ENCODE measurements around the gene TREX2. TPM values are rescaled to one million over a fixed set of nuclear protein-coding genes. Genes with fewer than 3 reads are reported as not detected.

The TREX2 gene
- total RNA-seq, 1 donor from 2014 or later, result not detected

DNA sequence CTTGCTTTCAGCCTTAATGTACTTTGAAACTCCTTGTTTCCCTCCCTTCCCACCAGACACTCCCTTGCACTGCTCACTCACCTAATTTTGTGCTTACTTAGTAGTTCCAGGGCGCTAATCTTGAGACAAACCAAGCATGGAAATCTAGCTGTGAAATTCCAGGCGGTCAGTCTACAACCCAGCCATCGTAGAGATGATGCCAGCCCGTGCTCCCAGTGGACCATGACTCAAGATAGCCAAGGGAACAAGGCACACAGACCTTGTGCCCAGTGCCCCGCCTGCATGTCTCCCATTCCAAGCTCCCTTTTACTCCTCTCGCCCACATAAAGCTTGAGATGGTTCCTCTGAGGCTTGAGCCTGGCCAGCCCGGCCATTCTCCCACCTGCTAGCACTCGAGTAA, 11.1 kb downstream of the TREX2 start:
- TF ChIP-seq CTCF (IDR thresholded peaks at IDR 0.05; ENCODE audit: borderline replicate concordance), result no peak
- no peaks in the 10 kb centered on the region for H3K36me3 ChIP-seq
- H3K27ac ChIP-seq (replicated peaks), result no peak overlapping the region
- no peak overlapping the region for H3K4me3 ChIP-seq
- peaks cover 5% of the 10 kb centered on the region for H3K27me3 ChIP-seq (ENCODE audit: low read depth)
- H3K9me3 ChIP-seq (replicated peaks), result no peaks in the 10 kb centered on the region
- no peaks in the 10 kb centered on the region for H3K4me1 ChIP-seq
- no peak for DNase-seq
- intact Hi-C loops (cut with micrococcal nuclease), result no loop called here

- Histone ChIP-seq H3K9me3 (replicated peaks) (no peaks in the 10 kb centered on the region), H3K27ac (replicated peaks) (no peak overlapping the region), H3K36me3 (no peaks in the 10 kb centered on the region), H3K4me3 (no peak overlapping the region), H3K4me1 (no peaks in the 10 kb centered on the region), H3K27me3 (ENCODE audit: low read depth) (peaks cover 5% of the 10 kb centered on the region)
- no peak for TF ChIP-seq CTCF (IDR thresholded peaks at IDR 0.05; ENCODE audit: borderline replicate concordance)
- intact Hi-C loops (cut with micrococcal nuclease), result no loop called here
- no peak for DNase-seq
Measured at GRCh38 chrX:153433781-153434285, 12.0 kb downstream of the TREX2 start.

GRCh38 chrX:153433161-153433680, 12.6 kb downstream of the TREX2 start:
- DNase-seq, result no peak
- peaks cover 5% of the 10 kb centered on the region for H3K27me3 ChIP-seq (ENCODE audit: low read depth)
- no peaks in the 10 kb centered on the region for H3K4me1 ChIP-seq
- intact Hi-C loops (cut with micrococcal nuclease), result no loop called here
- H3K36me3 ChIP-seq, result no peaks in the 10 kb centered on the region
- H3K9me3 ChIP-seq (replicated peaks), result no peaks in the 10 kb centered on the region
- no peak for TF ChIP-seq CTCF (IDR thresholded peaks at IDR 0.05; ENCODE audit: borderline replicate concordance)
- no peak overlapping the region for H3K4me3 ChIP-seq
- H3K27ac ChIP-seq (replicated peaks), result no peak overlapping the region

DNA sequence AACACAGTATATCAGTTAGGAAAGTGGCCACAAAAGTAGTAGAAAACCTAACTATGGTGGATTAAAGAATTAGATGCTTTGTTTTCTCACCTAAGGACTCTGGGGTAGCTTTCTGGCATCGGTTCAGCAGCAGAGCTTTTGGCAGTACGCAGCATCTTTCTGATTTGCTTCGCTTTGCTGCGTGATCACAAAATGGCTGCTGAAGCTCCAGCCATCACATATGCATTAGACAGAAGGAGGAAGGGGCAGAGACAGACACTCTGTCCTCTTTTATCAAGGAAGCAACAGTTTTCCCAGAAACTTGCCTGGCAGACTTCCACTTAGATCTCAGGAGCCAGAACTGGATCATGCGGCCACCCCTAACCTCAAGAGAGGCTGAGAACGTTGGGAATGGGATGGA, 15.1 kb downstream of the TREX2 start:
- Histone ChIP-seq H3K27me3 (ENCODE audit: low read depth) (peaks cover 5% of the 10 kb centered on the region), H3K4me3 (no peak overlapping the region), H3K27ac (replicated peaks) (no peak overlapping the region), H3K9me3 (replicated peaks) (no peaks in the 10 kb centered on the region), H3K36me3 (no peaks in the 10 kb centered on the region), H3K4me1 (no peaks in the 10 kb centered on the region)
- TF ChIP-seq CTCF (IDR thresholded peaks at IDR 0.05; ENCODE audit: borderline replicate concordance), result no peak
- intact Hi-C loops (cut with micrococcal nuclease), result no loop called here
- DNase-seq, result no peak

GRCh38 chrX:153426204-153426603, 19.7 kb downstream of the TREX2 start:
- intact Hi-C loops (cut with micrococcal nuclease), result no loop called here
- TF ChIP-seq CTCF (IDR thresholded peaks at IDR 0.05; ENCODE audit: borderline replicate concordance), result no peak
- Histone ChIP-seq H3K27me3 (ENCODE audit: low read depth) (peaks cover 5% of the 10 kb centered on the region), H3K27ac (replicated peaks) (no peak overlapping the region), H3K36me3 (no peaks in the 10 kb centered on the region), H3K9me3 (replicated peaks) (no peaks in the 10 kb centered on the region), H3K4me1 (peaks cover 4% of the 10 kb centered on the region), H3K4me3 (no peak overlapping the region)
- no peak for DNase-seq
